K562 (cell line): ENCODE results near the gene ABRAXAS1. TPM values are rescaled to one million over a fixed set of nuclear protein-coding genes. Genes with fewer than 3 reads are reported as not detected.

Source experiments
- ATF2 ChIP-seq: sonication (generic); formaldehyde crosslinking; IDR thresholded peaks from 2 replicates; pipeline ENCODE4 v1.8.1; 2022; ENCODE audit warnings: missing genetic modification reagents
- CC2D1A ChIP-seq: fragments of 450-650 bp; IDR thresholded peaks from 2 replicates; pipeline ENCODE4 v1.6.1; 2017; ENCODE audit warnings: mild to moderate bottlenecking
- CEBPG ChIP-seq, 3 experiments: fragments of 200-800 bp in 1 of 3; sonication (Bioruptor generic) in 1 of 3; sonication (generic) in 1 of 3; formaldehyde crosslinking in 1 of 3; IDR thresholded peaks in 2 of 3; conservative IDR thresholded peaks in 1 of 3; 2 replicates each; pipeline versions ENCODE4 v1.6.1 to v1.8.0; 2016 to 2022; ENCODE audit warnings: missing compliant biosample characterization in 2 of 3, missing genetic modification characterization in 2 of 3, mild to moderate bottlenecking in 1 of 3, missing genetic modification reagents in 1 of 3
- CTBP1 ChIP-seq: fragments of 450-650 bp; IDR thresholded peaks from 2 replicates; pipeline ENCODE4 v1.6.1; 2016; ENCODE audit warnings: borderline replicate concordance
- EZH2 ChIP-seq: IDR thresholded peaks from 2 replicates; pipeline ENCODE4 v1.6.1; 2012; ENCODE audit warnings: low read depth, mild to moderate bottlenecking, inconsistent platforms, low read length, borderline replicate concordance
- FOXJ2 ChIP-seq: fragments of 200-800 bp; sonication (Bioruptor generic); IDR thresholded peaks from 2 replicates; pipeline ENCODE4 v1.6.1; 2016; ENCODE audit warnings: missing genetic modification characterization, missing compliant biosample characterization
- JUND ChIP-seq, 2 experiments: IDR thresholded peaks; 2 replicates in 1 of 2; 3 replicates in 1 of 2; pipeline ENCODE4 v1.6.1; 2011; ENCODE audit warnings: borderline replicate concordance in 2 of 2, low read depth in 2 of 2, low read length in 2 of 2, improper control_type of control experiment in 1 of 2, missing biosample characterization in 1 of 2, missing genetic modification characterization in 1 of 2, missing genetic modification reagents in 1 of 2
- KAT2B ChIP-seq: IDR thresholded peaks from one replicate; pipeline ENCODE4 v1.6.1; 2012; ENCODE audit warnings: low read depth, mild to moderate bottlenecking, control low read depth, inconsistent platforms, low read length, moderate library complexity
- L3MBTL2 ChIP-seq: fragments of 450-650 bp; IDR thresholded peaks from 2 replicates; pipeline ENCODE4 v1.6.1; 2016; ENCODE audit warnings: mild to moderate bottlenecking, moderate library complexity
- MAZ ChIP-seq, 2 experiments: fragments of 450-650 bp in 1 of 2; sonication (generic) in 1 of 2; formaldehyde crosslinking; IDR thresholded peaks in 1 of 2; conservative IDR thresholded peaks in 1 of 2; 2 replicates each; pipeline versions ENCODE4 v1.4.0 to v1.5.0; 2020; ENCODE audit warnings: mild to moderate bottlenecking in 1 of 2, missing genetic modification reagents in 1 of 2
- NR2F6 ChIP-seq: fragments of 450-650 bp; formaldehyde crosslinking; IDR thresholded peaks from 2 replicates; pipeline ENCODE4 v1.4.0; 2020; ENCODE audit warnings: mild to moderate bottlenecking
- NRF1 ChIP-seq, 2 experiments: fragments of 450-650 bp; IDR thresholded peaks in 1 of 2; conservative IDR thresholded peaks in 1 of 2; 2 replicates each; pipeline ENCODE4 v1.6.1; 2014; ENCODE audit warnings: mild to moderate bottlenecking in 2 of 2
- POLR2AphosphoS2 ChIP-seq: IDR thresholded peaks from 2 replicates; pipeline ENCODE4 v1.6.1; 2012; ENCODE audit warnings: low read length, improper control_type of control experiment
- POLR2G ChIP-seq: fragments of 200-400 bp; formaldehyde crosslinking; IDR thresholded peaks from 2 replicates; pipeline ENCODE4 v1.6.1; 2017; ENCODE audit warnings: low read depth, mild to moderate bottlenecking, antibody characterized with exemption, low read length, moderate library complexity
- SIN3B ChIP-seq: fragments of 450-650 bp; IDR thresholded peaks from 2 replicates; pipeline ENCODE4 v1.6.1; 2017; ENCODE audit warnings: low read depth, mild to moderate bottlenecking, moderate library complexity
- TAF7 ChIP-seq: fragments of 450-650 bp; IDR thresholded peaks from 2 replicates; pipeline ENCODE4 v1.6.1; 2016; ENCODE audit warnings: missing genetic modification characterization, missing compliant biosample characterization
- TEAD1 ChIP-seq, 2 experiments: fragments of 450-650 bp in 1 of 2; sonication (generic) in 1 of 2; formaldehyde crosslinking; IDR thresholded peaks; 2 replicates each; pipeline versions ENCODE4 v1.4.0 to v1.8.0; 2020 to 2022; ENCODE audit warnings: mild to moderate bottlenecking in 2 of 2, missing genetic modification reagents in 1 of 2
- TFAP4 ChIP-seq: sonication (generic); formaldehyde crosslinking; IDR thresholded peaks from 2 replicates; pipeline ENCODE4 v1.8.0; 2022; ENCODE audit warnings: missing genetic modification reagents, mild to moderate bottlenecking, moderate library complexity, borderline replicate concordance
- ZBTB2 ChIP-seq: fragments of 450-650 bp; IDR thresholded peaks from 2 replicates; pipeline ENCODE4 v1.6.1; 2016; ENCODE audit warnings: antibody characterized with exemption
- ZEB2 ChIP-seq: fragments of 450-650 bp; IDR thresholded peaks from 2 replicates; pipeline ENCODE4 v1.6.1; 2016
- ZNF212 ChIP-seq: fragments of 450-650 bp; formaldehyde crosslinking; IDR thresholded peaks from 2 replicates; pipeline ENCODE4 v1.4.0; 2020; ENCODE audit warnings: mild to moderate bottlenecking
- ZNF23 ChIP-seq: fragments of 250-450 bp; sonication (Bioruptor Pico); IDR thresholded peaks from 2 replicates; pipeline ENCODE4 v1.4.0; 2020; ENCODE audit warnings: mild to moderate bottlenecking
- ZNF3 ChIP-seq: fragments of 250-450 bp; sonication (Bioruptor Pico); IDR thresholded peaks from 2 replicates; pipeline ENCODE4 v1.5.0; 2021; ENCODE audit warnings: mild to moderate bottlenecking, moderate library complexity
- ZNF764 ChIP-seq: fragments of 250-450 bp; sonication (Bioruptor Pico); IDR thresholded peaks from 2 replicates; pipeline ENCODE4 v1.4.0; 2020; ENCODE audit warnings: low read depth, mild to moderate bottlenecking, moderate library complexity
- ZSCAN32 ChIP-seq: fragments of 450-650 bp; formaldehyde crosslinking; IDR thresholded peaks from 2 replicates; pipeline ENCODE4 v1.4.0; 2020; ENCODE audit warnings: mild to moderate bottlenecking, moderate library complexity
- ZZZ3 ChIP-seq: fragments of 450-650 bp; IDR thresholded peaks from 2 replicates; pipeline ENCODE4 v1.6.1; 2016; ENCODE audit warnings: antibody characterized with exemption, mild to moderate bottlenecking, moderate library complexity
- polyA plus RNA-seq, 8 experiments: library from polyadenylated mRNA; depleted of rRNA in 4 of 8; stranded (reverse) in 5 of 8; unstranded in 3 of 8; fragments of >200 nt; fragmentation: Nextera tagmentation in 2 of 8; fragmentation: Illumina TruSeq in 1 of 8; extraction: Ambion mirVana in 2 of 8; extraction: Trizol in 1 of 8; gene quantifications; 2 replicates each; pipeline versions ENCODE4 v1.2.1 to v1.2.3, GENCODE V29; 2011 to 2014; ENCODE audit warnings: inconsistent platforms in 1 of 8, missing spikeins in 1 of 8
- total RNA-seq, 7 experiments: library from RNA; depleted of rRNA in 6 of 7; stranded (reverse); fragments of >200 nt in 6 of 7; fragmentation: Illumina TruSeq in 2 of 7; extraction: Trizol in 2 of 7; gene quantifications; 2 replicates each; pipeline versions ENCODE4 v1.2.1 to v1.2.3, GENCODE V29; 2011 to 2021; ENCODE audit warnings: low replicate concordance in 1 of 7

ABRAXAS1 gene
- total and polyA plus RNA-seq, 9 of the 15 experiments (the other 6 are each of a cell fraction or from before 2014, with no cell fraction given) = 10.8 to 48.3 (median 22.1) TPM

GRCh38 chr4:83489711-83490326 lies 4.9 kb upstream of the ABRAXAS1 start (continued):
- TF ChIP-seq TFAP4 (no peak), EZH2 (no peak), POLR2G (no peak), ZBTB2 (peak; percentile 42; the same call in 1 of the 2 replicates), ZEB2 (peak; percentile 93), CTBP1 (peak; percentile 95), TAF7 (tag) (no peak), NR2F6 (CRISPR knock-in tag) (no peak), ZNF23 (CRISPR knock-in tag) (no peak), KAT2B (no peak), NRF1 (conservative IDR thresholded peaks at IDR 0.05 in 1 of 2, IDR thresholded peaks at IDR 0.05 in 1 of 2) (0 out of 4 replicates have a peak, but pooled peaks of 1 of the 2 experiments have one; percentile 13), CC2D1A (peak; percentile 55; the same call in 1 of the 2 replicates), FOXJ2 (tag) (no peak), JUND (IDR thresholded peaks at IDR 0.05; ENCODE audit: borderline replicate concordance, low read depth, low read length) (peak; percentile 19; the same call in 1 of the 2 replicates), JUND (tag; IDR thresholded peaks at IDR 0.05; ENCODE audit: borderline replicate concordance, low read depth, low read length) (no peak; the same call in 2 of the 3 replicates), TEAD1 (CRISPR knock-in tag; IDR thresholded peaks at IDR 0.05) (no peak), ZSCAN32 (no peak), ZNF764 (CRISPR knock-in tag) (no peak), POLR2AphosphoS2 (no peak), CEBPG (CRISPR knock-in tag; IDR thresholded peaks at IDR 0.05) (no peak), CEBPG (tag; conservative IDR thresholded peaks at IDR 0.05 in 1 of 2, IDR thresholded peaks at IDR 0.05 in 1 of 2) (no peak), MAZ (CRISPR knock-in tag; conservative IDR thresholded peaks at IDR 0.05 in 1 of 2, IDR thresholded peaks at IDR 0.05 in 1 of 2) (0 out of 4 replicates have a peak, but pooled peaks of 1 of the 2 experiments have one; percentile 20), L3MBTL2 (peak; percentile 47; the same call in 1 of the 2 replicates), ZZZ3 (no peak), ZNF3 (CRISPR knock-in tag) (no peak), ZNF212 (no peak), ATF2 (CRISPR knock-in tag) (no peak), SIN3B (no peak)
